Measurements from ENCODE around the gene MX2. TPM values are rescaled to one million over a fixed set of nuclear protein-coding genes. Genes with fewer than 3 reads are reported as not detected.

Gene MX2
- total and polyA plus RNA-seq, 9 of the 15 experiments (the other 6 are each of a cell fraction or from before 2014, with no cell fraction given) = 0.10 to 0.95 (median 0.47) TPM; not detected in 1

DNA sequence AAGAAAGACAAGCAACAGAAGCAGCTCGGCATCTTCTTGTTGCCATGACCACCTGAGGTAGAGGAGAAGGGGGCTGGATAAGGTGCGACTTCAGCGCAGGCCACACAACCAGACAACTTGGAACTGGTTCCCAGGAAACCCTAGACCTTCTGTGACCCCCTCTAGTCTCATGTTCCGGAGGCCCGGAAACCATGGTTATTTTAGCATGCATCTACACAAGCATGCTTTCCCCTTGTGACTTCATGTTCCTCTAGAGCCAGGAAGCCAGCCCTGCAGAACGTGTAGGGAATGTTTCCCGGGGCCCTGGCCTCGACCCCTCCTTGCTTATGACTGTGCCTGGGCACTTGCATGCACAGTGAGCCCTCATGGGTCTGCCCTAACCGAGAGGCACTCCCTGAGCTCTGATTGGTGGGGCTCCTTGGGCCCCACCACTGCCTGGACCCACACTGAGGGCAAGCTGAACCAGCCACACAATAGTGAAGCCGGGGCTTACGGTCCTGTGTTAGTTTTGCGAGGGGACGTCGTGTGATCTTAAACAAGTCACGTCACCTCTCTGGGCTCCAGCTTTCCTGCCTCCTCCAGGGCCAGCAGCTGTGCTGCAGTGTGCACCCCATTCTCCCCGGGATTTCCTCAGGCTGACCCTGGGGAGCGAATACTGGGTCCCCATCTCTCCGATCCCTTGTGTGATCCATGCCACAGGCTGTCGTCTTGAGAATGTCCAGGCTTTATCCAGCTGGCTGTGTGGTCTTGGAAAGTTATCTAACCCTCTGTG lies 12.0 kb upstream of the MX2 start (continued):
- TF ChIP-seq, protein P1, sequence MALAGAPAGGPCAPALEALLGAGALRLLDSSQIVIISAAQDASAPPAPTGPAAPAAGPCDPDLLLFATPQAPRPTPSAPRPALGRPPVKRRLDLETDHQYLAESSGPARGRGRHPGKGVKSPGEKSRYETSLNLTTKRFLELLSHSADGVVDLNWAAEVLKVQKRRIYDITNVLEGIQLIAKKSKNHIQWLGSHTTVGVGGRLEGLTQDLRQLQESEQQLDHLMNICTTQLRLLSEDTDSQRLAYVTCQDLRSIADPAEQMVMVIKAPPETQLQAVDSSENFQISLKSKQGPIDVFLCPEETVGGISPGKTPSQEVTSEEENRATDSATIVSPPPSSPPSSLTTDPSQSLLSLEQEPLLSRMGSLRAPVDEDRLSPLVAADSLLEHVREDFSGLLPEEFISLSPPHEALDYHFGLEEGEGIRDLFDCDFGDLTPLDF (CRISPR knock-in tag; IDR thresholded peaks at IDR 0.05) = no peak
- TF ChIP-seq, protein P2, sequence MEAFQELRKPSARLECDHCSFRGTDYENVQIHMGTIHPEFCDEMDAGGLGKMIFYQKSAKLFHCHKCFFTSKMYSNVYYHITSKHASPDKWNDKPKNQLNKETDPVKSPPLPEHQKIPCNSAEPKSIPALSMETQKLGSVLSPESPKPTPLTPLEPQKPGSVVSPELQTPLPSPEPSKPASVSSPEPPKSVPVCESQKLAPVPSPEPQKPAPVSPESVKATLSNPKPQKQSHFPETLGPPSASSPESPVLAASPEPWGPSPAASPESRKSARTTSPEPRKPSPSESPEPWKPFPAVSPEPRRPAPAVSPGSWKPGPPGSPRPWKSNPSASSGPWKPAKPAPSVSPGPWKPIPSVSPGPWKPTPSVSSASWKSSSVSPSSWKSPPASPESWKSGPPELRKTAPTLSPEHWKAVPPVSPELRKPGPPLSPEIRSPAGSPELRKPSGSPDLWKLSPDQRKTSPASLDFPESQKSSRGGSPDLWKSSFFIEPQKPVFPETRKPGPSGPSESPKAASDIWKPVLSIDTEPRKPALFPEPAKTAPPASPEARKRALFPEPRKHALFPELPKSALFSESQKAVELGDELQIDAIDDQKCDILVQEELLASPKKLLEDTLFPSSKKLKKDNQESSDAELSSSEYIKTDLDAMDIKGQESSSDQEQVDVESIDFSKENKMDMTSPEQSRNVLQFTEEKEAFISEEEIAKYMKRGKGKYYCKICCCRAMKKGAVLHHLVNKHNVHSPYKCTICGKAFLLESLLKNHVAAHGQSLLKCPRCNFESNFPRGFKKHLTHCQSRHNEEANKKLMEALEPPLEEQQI (IDR thresholded peaks at IDR 0.05) = no peak

DNA sequence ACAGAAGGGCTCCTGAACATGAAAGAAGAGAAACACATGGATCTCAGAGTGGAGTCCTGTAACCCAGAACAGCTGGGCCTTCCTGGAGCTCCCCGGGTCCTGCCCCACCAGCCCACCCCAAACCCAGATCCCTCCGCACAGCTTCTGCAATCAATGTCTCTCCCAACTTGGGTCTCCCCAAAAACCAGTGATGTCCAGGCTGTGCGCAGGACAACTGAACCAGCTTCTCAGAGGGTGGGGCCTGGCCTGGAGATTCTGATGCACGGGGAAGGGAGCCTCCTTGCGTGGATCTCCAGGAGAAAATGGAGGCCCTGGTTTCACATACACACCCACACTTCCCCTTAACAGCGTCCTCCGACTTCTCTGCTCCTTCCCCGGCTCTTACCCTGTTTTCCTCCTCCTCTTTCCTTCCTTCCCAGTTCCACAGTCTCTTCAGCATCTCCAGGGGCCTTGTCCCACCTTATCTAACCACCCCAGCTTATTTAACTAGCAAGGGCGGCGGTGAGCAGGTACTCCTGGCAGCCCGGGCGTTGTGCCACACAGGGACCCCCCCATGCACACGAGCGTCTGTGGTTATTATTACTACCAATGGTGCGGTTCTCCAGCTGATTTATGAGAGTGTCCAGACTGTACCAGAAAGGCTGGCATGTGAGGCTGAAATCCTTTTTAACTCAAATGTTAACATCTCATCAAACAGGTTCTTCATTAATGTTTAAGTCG lies 11.2 kb upstream of the MX2 start:
- in situ Hi-C loops (cut with MboI) (no loop called here), intact Hi-C loops (cut with micrococcal nuclease) (no loop called here)
- Histone ChIP-seq H3K4me3 (no peak overlapping the region), H3K9me1 (ENCODE audit: control insufficient read depth, insufficient read depth, low read length) (no peaks in the 10 kb centered on the region), H3K9me3 (replicated peaks; ENCODE audit: control insufficient read depth, insufficient read depth, low read depth, low read length) (no peaks in the 10 kb centered on the region), H3K4me1 (replicated peaks in 1 of 2; ENCODE audit: control insufficient read depth in 2 of 2, insufficient read depth in 2 of 2, low read length in 2 of 2) (no peaks in the 10 kb centered on the region), H3K27me3 (ENCODE audit: control insufficient read depth in 2 of 2, insufficient read depth in 2 of 2, low read length in 2 of 2) (peaks cover 0 to 10% of the 10 kb centered on the region in 2 experiments; a peak in 1 of 5 replicates), H4K20me1 (replicated peaks; ENCODE audit: control insufficient read depth, insufficient read depth, low read length) (no peaks in the 10 kb centered on the region), H3K36me3 (ENCODE audit: control insufficient read depth, insufficient read depth, low read length) (no peaks in the 10 kb centered on the region), H3K79me2 (ENCODE audit: control insufficient read depth, insufficient read depth, low read length) (no peaks in the 10 kb centered on the region), H3K9ac (ENCODE audit: insufficient read depth in 1 of 2, low read depth in 2 of 2, low read length in 2 of 2) (no peak overlapping the region), H3K27ac (ENCODE audit: extremely low read depth, low read depth, low read length) (no peak overlapping the region), H3K4me2 (ENCODE audit: insufficient read depth, low read length) (no peak overlapping the region), H2AFZ (ENCODE audit: low read depth, low read length) (no peak overlapping the region)
- no peak for ATAC-seq
- FAIRE-seq = no peak
- DNase-seq (ENCODE audit: extremely low read depth in 1 of 4, low spot score in 3 of 4) = no peak
- under 1% methylated on average over 16 of the region's 16 CpGs for WGBS (ENCODE audit: insufficient coverage, low coverage, missing lambda C conversion rate)
- POLR2A ChIA-PET = interaction anchor here (0.6 kb wide), 1 partner anchor 7 kb away, joined by 3 read pairs; no protein-coding TSS in a partner anchor
- CTCF ChIA-PET (ENCODE audit: low intra/inter-chr PET ratio) = no interaction called here
- no TSS peak for BruUV-seq (replicated peaks)
- TF ChIP-seq KDM1A (IDR thresholded peaks at IDR 0.05) (no peak), HEY1 (CRISPR knock-in tag; IDR thresholded peaks at IDR 0.05; ENCODE audit: borderline replicate concordance) (no peak), NFATC3 (IDR thresholded peaks at IDR 0.05) (no peak), HDAC3 (IDR thresholded peaks at IDR 0.05; ENCODE audit: borderline replicate concordance, partially characterized antibody) (no peak), KDM2B (CRISPR knock-in tag; IDR thresholded peaks at IDR 0.05) (no peak), FOXK1 (CRISPR knock-in tag; IDR thresholded peaks at IDR 0.05; ENCODE audit: borderline replicate concordance) (no peak)
- TF ChIP-seq, protein P3, sequence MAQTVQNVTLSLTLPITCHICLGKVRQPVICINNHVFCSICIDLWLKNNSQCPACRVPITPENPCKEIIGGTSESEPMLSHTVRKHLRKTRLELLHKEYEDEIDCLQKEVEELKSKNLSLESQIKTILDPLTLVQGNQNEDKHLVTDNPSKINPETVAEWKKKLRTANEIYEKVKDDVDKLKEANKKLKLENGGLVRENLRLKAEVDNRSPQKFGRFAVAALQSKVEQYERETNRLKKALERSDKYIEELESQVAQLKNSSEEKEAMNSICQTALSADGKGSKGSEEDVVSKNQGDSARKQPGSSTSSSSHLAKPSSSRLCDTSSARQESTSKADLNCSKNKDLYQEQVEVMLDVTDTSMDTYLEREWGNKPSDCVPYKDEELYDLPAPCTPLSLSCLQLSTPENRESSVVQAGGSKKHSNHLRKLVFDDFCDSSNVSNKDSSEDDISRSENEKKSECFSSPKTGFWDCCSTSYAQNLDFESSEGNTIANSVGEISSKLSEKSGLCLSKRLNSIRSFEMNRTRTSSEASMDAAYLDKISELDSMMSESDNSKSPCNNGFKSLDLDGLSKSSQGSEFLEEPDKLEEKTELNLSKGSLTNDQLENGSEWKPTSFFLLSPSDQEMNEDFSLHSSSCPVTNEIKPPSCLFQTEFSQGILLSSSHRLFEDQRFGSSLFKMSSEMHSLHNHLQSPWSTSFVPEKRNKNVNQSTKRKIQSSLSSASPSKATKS (CRISPR knock-in tag; IDR thresholded peaks at IDR 0.05) = no peak
- TF ChIP-seq, protein P4, sequence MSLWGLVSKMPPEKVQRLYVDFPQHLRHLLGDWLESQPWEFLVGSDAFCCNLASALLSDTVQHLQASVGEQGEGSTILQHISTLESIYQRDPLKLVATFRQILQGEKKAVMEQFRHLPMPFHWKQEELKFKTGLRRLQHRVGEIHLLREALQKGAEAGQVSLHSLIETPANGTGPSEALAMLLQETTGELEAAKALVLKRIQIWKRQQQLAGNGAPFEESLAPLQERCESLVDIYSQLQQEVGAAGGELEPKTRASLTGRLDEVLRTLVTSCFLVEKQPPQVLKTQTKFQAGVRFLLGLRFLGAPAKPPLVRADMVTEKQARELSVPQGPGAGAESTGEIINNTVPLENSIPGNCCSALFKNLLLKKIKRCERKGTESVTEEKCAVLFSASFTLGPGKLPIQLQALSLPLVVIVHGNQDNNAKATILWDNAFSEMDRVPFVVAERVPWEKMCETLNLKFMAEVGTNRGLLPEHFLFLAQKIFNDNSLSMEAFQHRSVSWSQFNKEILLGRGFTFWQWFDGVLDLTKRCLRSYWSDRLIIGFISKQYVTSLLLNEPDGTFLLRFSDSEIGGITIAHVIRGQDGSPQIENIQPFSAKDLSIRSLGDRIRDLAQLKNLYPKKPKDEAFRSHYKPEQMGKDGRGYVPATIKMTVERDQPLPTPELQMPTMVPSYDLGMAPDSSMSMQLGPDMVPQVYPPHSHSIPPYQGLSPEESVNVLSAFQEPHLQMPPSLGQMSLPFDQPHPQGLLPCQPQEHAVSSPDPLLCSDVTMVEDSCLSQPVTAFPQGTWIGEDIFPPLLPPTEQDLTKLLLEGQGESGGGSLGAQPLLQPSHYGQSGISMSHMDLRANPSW (CRISPR knock-in tag; IDR thresholded peaks at IDR 0.05) = no peak

Measured in K562 (cell line).